Measurements from ENCODE around the gene MEGF11.

Gene MEGF11

DNA sequence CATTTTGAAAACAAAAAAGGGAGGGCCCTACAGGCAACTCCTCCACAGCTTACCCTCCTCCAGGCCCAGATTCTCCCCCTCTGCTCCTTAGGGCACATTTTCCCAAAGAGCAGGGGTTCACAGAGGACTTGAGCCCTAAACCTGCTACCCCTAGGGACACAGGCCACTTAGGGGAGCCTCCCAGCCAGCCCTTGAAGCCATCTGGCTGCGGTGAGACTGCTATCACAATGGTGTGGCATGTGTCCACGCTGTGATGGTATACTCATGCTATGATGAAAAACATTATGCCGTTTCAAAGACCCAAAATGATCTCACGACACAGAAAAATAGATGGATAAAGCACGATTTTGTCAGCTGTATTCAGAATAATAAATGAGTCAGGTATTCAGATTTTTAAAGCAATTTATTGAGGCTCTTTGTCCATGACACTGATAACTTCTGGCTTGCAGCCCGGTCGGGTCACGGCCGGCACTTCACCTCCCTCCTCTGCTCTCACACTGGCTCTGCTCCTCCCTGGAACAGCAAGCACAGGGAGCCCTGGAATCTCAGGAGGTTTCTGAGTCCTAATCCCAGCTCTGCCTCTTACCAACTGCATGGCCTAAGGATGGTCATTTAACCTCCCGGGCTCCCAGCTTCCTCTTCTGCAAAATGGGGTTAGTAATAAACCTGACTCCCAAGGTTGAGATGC lies 115.3 kb downstream of the MEGF11 start:
- DNase-seq (ENCODE audit: low read depth), result no peak
- TF ChIP-seq, protein P1, sequence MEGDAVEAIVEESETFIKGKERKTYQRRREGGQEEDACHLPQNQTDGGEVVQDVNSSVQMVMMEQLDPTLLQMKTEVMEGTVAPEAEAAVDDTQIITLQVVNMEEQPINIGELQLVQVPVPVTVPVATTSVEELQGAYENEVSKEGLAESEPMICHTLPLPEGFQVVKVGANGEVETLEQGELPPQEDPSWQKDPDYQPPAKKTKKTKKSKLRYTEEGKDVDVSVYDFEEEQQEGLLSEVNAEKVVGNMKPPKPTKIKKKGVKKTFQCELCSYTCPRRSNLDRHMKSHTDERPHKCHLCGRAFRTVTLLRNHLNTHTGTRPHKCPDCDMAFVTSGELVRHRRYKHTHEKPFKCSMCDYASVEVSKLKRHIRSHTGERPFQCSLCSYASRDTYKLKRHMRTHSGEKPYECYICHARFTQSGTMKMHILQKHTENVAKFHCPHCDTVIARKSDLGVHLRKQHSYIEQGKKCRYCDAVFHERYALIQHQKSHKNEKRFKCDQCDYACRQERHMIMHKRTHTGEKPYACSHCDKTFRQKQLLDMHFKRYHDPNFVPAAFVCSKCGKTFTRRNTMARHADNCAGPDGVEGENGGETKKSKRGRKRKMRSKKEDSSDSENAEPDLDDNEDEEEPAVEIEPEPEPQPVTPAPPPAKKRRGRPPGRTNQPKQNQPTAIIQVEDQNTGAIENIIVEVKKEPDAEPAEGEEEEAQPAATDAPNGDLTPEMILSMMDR (conservative IDR thresholded peaks at IDR 0.05; ENCODE audit: low read depth, low read length), result no peak
- no peak overlapping the region for H3K4me3 ChIP-seq (ENCODE audit: low read depth, low read length)

DNA sequence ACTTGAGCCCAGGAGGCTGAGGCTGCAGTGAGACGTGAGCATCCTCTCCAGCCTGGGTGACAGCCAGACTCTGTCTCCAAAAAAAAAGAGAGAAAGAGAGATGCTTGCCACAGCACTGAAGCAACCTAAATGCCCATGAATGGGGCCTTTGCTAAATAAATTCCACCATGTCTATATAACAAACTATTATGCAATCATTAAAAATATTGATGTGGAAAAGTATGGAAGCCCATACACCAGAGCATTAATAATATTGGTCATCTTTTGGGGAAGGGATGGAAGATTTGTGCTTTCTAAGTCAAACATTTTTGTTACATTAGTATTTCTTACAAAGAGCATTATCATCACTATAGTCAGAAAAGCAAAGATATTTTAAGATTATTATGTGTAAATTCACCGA lies 116.6 kb downstream of the MEGF11 start:
- DNase-seq (ENCODE audit: low read depth), result no peak
- no peak overlapping the region for H3K4me3 ChIP-seq (ENCODE audit: low read depth, low read length)
- TF ChIP-seq, protein P1 (conservative IDR thresholded peaks at IDR 0.05; ENCODE audit: low read depth, low read length), result no peak

DNA sequence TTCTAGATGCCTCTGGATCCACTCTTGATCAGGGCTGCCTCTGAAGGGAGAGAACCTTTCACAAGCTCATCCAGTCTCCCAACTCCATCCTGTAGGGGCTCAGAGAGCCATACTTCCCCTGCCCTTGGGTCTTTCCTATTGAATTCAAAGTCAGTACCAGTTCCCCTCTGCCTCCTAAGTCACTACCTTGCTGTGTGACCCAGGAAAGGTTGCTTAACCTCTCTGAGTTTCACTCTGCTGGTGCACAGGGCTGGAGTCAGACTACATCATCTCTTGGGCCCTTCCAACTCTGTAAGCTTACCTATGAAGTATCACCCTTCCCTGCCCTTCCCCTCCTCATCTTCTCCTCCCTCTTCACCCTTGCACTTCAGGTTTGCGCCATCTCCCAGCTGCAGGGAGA lies 117.9 kb downstream of the MEGF11 start:
- no peak overlapping the region for H3K4me3 ChIP-seq (ENCODE audit: low read depth, low read length)
- TF ChIP-seq, protein P1 (conservative IDR thresholded peaks at IDR 0.05; ENCODE audit: low read depth, low read length), result no peak
- DNase-seq (ENCODE audit: low read depth), result no peak

DNA sequence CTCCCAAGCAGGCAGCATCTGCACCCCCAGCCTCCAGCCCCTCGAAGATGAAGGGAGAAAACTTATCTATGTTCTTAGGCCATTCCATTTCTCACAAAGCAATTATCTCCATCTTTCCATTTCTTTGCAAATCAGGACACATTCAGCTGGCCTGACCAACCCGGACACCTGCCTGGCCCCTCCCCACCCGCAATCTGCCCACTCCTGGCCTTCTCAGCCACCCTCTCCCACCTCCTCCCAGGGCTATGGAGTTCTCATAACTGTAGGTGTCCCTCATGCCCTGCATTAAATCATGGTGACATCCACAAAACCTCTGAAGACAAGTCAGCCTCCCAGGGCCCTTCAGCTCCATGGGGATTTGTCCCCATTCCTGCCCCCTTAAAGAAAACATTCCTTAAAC lies 119.3 kb downstream of the MEGF11 start:
- DNase-seq (ENCODE audit: low read depth), result no peak
- TF ChIP-seq, protein P1 (conservative IDR thresholded peaks at IDR 0.05; ENCODE audit: low read depth, low read length), result no peak
- no peak overlapping the region for H3K4me3 ChIP-seq (ENCODE audit: low read depth, low read length)

DNA sequence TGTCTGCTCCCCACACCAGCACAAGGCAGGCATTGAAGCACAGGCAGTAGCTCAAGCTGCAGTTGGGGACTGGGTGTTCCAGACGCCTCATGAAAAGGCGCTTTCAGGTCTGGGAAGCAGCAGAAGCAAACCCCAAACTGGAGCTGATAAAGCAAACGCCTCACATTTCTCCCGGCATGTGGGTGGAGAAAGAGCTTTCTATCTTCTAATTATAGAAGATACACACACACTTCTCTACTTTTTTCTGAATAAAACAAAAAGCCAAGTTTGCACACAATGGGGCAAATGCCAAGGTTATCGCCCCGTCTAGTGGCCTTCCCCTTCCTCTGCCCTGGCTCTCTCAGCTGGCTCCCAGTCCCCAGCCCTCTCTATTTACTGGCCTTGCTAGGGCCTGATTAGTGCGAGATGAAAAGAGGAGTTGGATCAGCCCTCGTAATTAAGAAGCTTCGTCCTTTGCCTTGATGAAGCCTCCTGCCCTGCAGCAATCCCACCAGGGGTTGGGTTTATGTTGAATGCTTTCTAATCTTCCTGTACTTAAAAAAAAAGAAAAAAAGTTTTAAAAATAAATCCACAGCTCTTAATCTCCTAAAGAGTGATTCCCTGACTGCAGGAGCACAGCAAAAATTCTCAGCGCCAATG lies 120.2 kb downstream of the MEGF11 start:
- no peak overlapping the region for H3K4me3 ChIP-seq (ENCODE audit: low read depth, low read length)
- no peak for DNase-seq (ENCODE audit: low read depth)
- TF ChIP-seq, protein P1 (conservative IDR thresholded peaks at IDR 0.05; ENCODE audit: low read depth, low read length), result no peak

DNA sequence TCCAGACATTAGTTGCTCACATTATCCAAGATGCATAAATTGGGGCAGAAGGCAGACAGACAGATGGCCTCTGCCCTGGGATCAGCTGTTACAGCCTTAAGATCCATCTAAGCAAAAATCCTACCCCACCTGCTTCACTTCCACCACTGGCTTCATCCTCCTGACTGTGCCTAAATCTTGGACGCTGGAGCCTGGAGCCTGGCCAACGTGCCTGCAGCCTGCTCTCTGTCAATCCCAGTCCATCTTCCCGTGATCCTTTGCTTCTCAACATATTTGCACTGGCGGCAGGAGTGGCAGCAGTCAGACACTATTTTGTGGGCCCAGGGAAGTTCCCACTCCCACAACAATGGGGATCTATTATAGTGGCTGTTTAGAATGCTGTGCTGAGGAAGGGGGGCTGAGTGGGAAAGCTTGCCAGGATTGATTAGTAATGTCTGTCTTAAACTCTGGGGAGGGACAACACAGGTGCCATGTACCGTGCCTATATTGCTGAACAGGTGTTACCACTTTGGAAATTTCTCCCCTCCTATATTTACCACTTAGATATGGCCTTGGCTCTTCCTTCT lies 121.2 kb downstream of the MEGF11 start:
- no peak overlapping the region for H3K4me3 ChIP-seq (ENCODE audit: low read depth, low read length)
- TF ChIP-seq, protein P1 (conservative IDR thresholded peaks at IDR 0.05; ENCODE audit: low read depth, low read length), result no peak
- DNase-seq (ENCODE audit: low read depth), result no peak

All from choroid plexus epithelial cell (primary cell).